Measurements from ENCODE around the gene GSK3A. TPM values are rescaled to one million over a fixed set of nuclear protein-coding genes. Genes with fewer than 3 reads are reported as not detected.

GSK3A gene
- total and polyA plus RNA-seq, 4 donors, result 23.7 to 147 (median 86.4) TPM

DNA sequence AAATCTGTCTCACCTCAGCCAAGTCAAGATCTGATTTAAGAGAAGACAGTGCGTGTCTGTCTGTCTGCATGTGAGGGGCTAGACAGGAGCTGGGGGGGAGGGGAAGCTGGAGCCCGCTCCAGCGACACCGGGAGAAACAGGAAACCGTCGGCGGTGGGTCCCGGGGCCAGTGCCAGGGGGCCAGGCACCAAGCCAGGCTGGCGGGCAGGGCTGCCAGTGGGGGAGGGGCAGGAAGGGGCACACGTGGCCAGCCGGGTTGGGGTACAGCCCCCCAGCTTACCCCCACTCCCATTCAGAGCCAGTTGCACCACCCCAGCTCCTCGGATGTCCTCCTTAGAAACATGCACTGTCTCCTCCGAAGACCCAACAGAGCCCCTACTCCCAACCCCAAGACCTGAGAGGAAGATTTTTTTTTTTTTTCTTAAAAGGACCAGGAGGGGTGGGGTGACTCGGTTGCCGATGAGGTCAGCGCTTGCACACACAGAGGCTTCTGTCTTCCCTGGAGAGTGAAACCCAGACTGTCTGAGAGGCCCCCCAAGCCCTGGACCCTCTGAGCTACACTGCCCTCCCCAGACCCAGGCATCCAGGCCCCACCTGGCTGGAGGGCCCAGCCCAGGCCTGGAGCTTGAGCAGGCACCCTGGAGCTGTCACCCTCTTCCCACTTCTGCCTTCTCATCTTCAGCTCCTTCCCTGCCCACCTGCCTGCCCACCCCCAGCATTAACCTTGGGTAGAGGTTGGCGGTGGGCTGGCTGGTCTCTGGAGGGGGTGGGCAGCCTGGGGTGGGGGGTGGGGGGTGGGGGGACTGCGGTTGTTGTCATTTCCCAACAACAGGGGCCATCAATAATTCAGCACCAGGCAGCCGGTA, 8.5 kb upstream of the GSK3A start:
- Histone ChIP-seq H3K27me3 (ENCODE audit: control insufficient read depth, insufficient read depth, low read length) (no peaks in the 10 kb centered on the region), H3K27ac (ENCODE audit: low read depth, low read length) (peak overlapping the region; percentile 97), H3K36me3 (ENCODE audit: control insufficient read depth, insufficient read depth, low read length) (peaks cover 41% of the 10 kb centered on the region), H3K4me3 (ENCODE audit: low read depth, low read length) (peak overlapping the region; percentile 9), H3K9me3 (ENCODE audit: control insufficient read depth, insufficient read depth, low read length) (no peaks in the 10 kb centered on the region), H3K4me1 (ENCODE audit: control insufficient read depth, insufficient read depth, low read length) (peaks cover 75% of the 10 kb centered on the region)
- peak in 2 of 6 donors; percentile 65 to 73 for DNase-seq (ENCODE audit: low read depth in 4 of 6, low spot score in 6 of 6)
- 5% methylated on average over 9 of the region's 19 CpGs for WGBS (ENCODE audit: insufficient coverage)

DNA sequence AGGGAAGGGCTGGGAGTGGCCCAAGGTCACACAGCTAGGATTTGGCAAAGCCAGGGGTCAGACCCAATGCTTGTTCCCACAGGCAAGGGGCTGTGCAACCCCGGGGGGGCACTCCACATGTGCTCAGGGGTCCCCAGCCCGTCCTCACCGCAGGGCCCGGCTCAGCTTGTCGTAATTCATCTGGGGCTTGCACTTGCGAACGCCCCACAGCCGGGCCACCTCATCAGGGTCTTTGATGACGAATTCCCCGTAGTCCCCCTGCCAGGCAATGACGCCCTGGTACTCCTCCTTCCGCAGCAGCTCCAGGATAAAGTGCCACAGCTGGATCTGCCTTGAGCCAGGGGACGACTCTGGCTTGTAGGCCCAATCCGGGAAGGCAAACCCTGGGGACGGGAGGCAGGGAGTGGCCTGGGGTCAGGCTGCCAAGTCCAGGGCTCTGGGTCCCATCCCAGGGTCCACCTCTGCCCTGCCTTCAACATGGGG, 7.8 kb upstream of the GSK3A start:
- 41% methylated on average over 15 of the region's 15 CpGs for WGBS (ENCODE audit: insufficient coverage)
- peaks cover 75% of the 10 kb centered on the region for H3K4me1 ChIP-seq (ENCODE audit: control insufficient read depth, insufficient read depth, low read length)

DNA sequence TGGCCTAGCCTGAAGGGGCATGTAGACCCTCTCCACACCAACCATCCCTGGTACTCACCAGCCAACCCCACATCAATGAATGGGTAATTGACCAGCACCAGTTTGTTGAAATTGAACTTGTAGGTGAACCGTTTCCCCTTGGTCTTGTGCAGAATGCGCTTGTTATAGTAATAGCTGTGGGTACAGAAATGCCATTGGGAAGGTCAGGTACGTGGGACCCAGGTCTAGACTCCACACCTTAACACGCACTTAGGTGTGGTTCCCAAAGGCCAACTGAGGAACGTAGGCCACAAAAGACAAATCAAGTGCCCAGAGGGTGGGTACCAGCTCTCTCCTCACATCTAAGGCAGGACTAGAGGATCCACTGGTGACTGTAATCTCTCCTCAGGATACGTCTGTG, 7.4 kb upstream of the GSK3A start:
- no peaks in the 10 kb centered on the region for H3K27me3 ChIP-seq (ENCODE audit: control insufficient read depth, insufficient read depth, low read length)
- peaks cover 41% of the 10 kb centered on the region for H3K36me3 ChIP-seq (ENCODE audit: control insufficient read depth, insufficient read depth, low read length)
- H3K9me3 ChIP-seq (ENCODE audit: control insufficient read depth, insufficient read depth, low read length), result no peaks in the 10 kb centered on the region
- no peak for DNase-seq (ENCODE audit: low read depth in 4 of 6, low spot score in 6 of 6)
- H3K4me3 ChIP-seq (ENCODE audit: low read depth, low read length), result no peak overlapping the region
- peak overlapping the region; percentile 97 for H3K27ac ChIP-seq (ENCODE audit: low read depth, low read length)
- H3K4me1 ChIP-seq (ENCODE audit: control insufficient read depth, insufficient read depth, low read length), result peaks cover 78% of the 10 kb centered on the region
- 82% methylated on average over 3 of the region's 6 CpGs for WGBS (ENCODE audit: insufficient coverage)

More for the DNA sequence above, 7.8 kb upstream of the GSK3A start:
- no peak for DNase-seq (ENCODE audit: low read depth in 4 of 6, low spot score in 6 of 6)
- peak overlapping the region; percentile 97 for H3K27ac ChIP-seq (ENCODE audit: low read depth, low read length)
- no peaks in the 10 kb centered on the region for H3K27me3 ChIP-seq (ENCODE audit: control insufficient read depth, insufficient read depth, low read length)
- no peak overlapping the region for H3K4me3 ChIP-seq (ENCODE audit: low read depth, low read length)
- H3K36me3 ChIP-seq (ENCODE audit: control insufficient read depth, insufficient read depth, low read length), result peaks cover 41% of the 10 kb centered on the region
- no peaks in the 10 kb centered on the region for H3K9me3 ChIP-seq (ENCODE audit: control insufficient read depth, insufficient read depth, low read length)

DNA sequence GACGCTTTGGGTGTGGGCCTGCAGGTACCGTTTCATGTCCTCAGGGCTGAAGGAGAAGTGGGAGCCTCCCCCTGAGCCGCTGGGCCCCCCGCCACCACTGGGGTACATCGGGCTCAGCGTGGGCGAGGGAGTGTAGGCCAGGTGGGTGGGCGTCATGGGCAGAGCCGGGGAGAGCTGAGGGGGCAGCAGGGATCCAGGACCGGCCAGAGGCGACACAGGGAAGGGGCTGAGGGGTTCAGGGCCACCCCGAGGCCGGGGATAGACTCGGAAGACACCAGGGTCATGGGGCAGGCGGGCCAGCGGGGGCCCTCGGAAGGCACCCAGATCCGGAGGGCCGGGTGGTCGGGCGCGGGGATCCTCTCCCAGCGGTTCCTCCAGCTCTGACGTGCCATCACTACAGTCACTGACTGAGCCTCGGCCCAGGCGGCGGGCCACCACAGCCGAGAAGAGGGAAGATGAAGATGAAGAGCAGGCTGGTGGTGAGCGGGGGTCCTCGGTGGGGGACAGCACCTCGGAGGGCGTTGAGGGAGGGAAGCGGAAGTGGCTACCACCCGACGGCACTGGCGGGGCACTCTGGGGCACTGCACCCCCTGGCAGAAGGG, 6.8 kb upstream of the GSK3A start:
- H3K27ac ChIP-seq (ENCODE audit: low read depth, low read length), result no peak overlapping the region
- WGBS (ENCODE audit: insufficient coverage), result 93% methylated on average over 34 of the region's 36 CpGs

DNA sequence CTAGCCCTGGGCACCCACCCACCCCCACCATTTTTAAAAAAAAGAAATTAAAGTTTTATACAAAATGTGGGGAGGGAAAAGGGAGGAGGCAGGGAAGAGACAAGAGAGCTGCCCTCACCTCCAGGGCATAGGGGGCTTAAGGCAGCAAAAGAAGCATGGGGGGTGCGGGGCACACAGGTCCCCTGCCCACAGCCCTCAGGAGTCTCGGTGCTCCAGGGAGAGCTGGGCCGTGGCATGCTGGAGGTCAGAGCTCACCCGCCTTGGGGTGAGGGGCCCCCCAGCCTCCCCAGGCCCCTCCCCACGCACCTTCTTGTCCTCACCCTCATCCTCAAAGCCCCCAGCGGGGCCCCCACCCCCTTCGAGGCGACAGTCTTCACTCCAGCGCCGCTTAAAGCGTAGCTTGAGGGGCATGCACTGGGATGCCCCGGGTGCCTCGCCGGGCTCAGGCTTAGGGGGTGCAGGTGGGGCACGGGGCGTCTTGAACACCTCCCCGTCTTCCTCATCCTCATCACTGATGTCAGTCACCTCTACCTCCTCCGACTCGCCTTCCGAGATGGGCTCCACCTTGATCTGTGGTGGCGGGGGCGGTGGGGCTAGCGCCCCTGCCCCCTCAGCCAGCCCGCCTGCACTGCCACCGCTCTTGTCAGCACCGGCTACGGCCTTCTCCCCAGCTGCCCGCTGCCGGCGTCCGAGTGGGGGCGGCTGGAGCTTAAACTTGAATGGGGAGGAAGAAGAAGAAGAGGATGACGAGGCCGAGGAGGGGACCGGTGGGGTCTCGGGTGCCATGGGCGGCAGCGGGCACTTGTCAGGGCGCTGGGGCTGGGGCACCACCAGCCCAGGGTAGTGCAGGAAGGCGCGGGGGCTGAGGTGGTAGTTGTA, 6.1 kb upstream of the GSK3A start:
- H3K9me3 ChIP-seq (ENCODE audit: control insufficient read depth, insufficient read depth, low read length), result no peaks in the 10 kb centered on the region
- H3K36me3 ChIP-seq (ENCODE audit: control insufficient read depth, insufficient read depth, low read length), result peaks cover 41% of the 10 kb centered on the region
- no peaks in the 10 kb centered on the region for H3K27me3 ChIP-seq (ENCODE audit: control insufficient read depth, insufficient read depth, low read length)
- H3K27ac ChIP-seq (ENCODE audit: low read depth, low read length), result no peak overlapping the region
- H3K4me3 ChIP-seq (ENCODE audit: low read depth, low read length), result no peak overlapping the region
- no peak for DNase-seq (ENCODE audit: low read depth in 4 of 6, low spot score in 6 of 6)
- H3K4me1 ChIP-seq (ENCODE audit: control insufficient read depth, insufficient read depth, low read length), result peaks cover 89% of the 10 kb centered on the region
- WGBS (ENCODE audit: insufficient coverage), result 90% methylated on average over 38 of the region's 41 CpGs

More for the DNA sequence above, 6.8 kb upstream of the GSK3A start:
- Histone ChIP-seq H3K4me1 (ENCODE audit: control insufficient read depth, insufficient read depth, low read length) (peaks cover 82% of the 10 kb centered on the region), H3K9me3 (ENCODE audit: control insufficient read depth, insufficient read depth, low read length) (no peaks in the 10 kb centered on the region), H3K4me3 (ENCODE audit: low read depth, low read length) (no peak overlapping the region), H3K27me3 (ENCODE audit: control insufficient read depth, insufficient read depth, low read length) (no peaks in the 10 kb centered on the region), H3K36me3 (ENCODE audit: control insufficient read depth, insufficient read depth, low read length) (peaks cover 41% of the 10 kb centered on the region)
- DNase-seq (ENCODE audit: low read depth in 4 of 6, low spot score in 6 of 6), result no peak

DNA sequence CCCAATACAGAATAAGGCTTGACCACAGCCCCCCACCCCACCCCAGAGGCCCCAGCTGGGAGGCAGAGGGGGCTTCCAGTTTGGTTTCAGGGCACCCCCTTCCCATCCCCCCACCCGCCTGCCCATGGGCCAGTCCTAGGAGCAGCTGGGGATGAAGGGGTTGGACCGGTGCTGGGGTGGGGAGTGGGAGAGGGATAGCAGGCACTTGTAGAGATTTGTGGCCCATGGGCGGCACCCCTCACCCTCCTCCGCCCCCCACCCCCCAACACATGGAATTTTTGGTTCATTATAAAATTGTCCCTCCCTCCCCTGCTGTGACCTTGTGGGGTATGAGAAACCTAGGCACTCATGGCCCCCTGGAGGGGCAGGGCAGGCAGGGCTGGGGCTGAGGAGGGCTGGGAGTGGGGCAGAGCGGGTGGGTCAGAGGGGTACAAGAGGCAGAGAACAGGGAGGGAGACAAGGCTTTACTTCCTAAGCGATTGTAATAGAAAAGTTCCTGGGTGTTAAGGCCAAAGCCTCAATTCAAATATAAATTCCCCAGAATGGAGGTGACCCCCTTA, 5.3 kb upstream of the GSK3A start:
- no peaks in the 10 kb centered on the region for H3K27me3 ChIP-seq (ENCODE audit: control insufficient read depth, insufficient read depth, low read length)
- WGBS (ENCODE audit: insufficient coverage), result no CpG with 5 or more reads among the region's 6 CpGs
- DNase-seq (ENCODE audit: low read depth in 4 of 6, low spot score in 6 of 6), result no peak
- H3K27ac ChIP-seq (ENCODE audit: low read depth, low read length), result no peak overlapping the region
- no peak overlapping the region for H3K4me3 ChIP-seq (ENCODE audit: low read depth, low read length)
- peaks cover 41% of the 10 kb centered on the region for H3K36me3 ChIP-seq (ENCODE audit: control insufficient read depth, insufficient read depth, low read length)
- H3K4me1 ChIP-seq (ENCODE audit: control insufficient read depth, insufficient read depth, low read length), result peaks cover 88% of the 10 kb centered on the region
- H3K9me3 ChIP-seq (ENCODE audit: control insufficient read depth, insufficient read depth, low read length), result no peaks in the 10 kb centered on the region

DNA sequence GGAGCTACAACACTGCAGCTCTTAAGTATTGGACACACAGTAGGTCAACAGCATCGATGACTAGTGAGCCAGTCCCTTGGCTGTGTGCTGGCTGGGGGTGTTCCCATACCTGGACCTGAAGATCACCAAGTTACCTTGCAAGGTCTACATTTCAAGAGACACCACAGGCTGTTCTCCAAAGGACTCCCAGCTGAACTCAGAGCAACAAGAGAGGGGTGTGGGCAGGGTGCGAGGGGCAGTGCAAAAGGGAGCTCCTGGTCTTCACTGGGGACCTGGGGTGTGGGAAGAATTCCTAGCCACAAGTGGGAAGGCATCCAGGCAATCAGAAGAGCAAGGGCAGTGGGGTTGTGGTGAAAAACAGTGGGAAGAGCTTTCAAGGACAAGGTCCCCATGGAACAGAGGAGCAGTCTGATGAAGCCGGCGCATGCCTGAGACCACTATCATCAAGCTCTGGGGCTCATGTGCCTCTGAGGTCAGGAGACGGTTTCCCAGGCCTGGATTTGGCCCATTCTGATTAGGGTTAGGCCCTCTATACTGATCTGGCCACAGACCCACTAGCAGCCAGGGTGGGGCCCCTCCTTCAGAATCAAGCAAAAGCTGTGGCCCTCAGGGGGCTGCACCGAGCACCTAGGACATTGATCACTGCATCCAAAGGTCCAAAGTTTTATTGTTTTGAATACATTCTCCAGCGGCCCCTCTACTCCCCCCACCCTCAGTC, 4.7 kb upstream of the GSK3A start:
- Histone ChIP-seq H3K4me3 (ENCODE audit: low read depth, low read length) (no peak overlapping the region), H3K4me1 (ENCODE audit: control insufficient read depth, insufficient read depth, low read length) (peaks cover 82% of the 10 kb centered on the region), H3K9me3 (ENCODE audit: control insufficient read depth, insufficient read depth, low read length) (no peaks in the 10 kb centered on the region), H3K27ac (ENCODE audit: low read depth, low read length) (peak overlapping the region; percentile 67), H3K36me3 (ENCODE audit: control insufficient read depth, insufficient read depth, low read length) (peaks cover 41% of the 10 kb centered on the region), H3K27me3 (ENCODE audit: control insufficient read depth, insufficient read depth, low read length) (no peaks in the 10 kb centered on the region)
- WGBS (ENCODE audit: insufficient coverage), result 88% methylated on average over 6 of the region's 7 CpGs
- DNase-seq (ENCODE audit: low read depth in 4 of 6, low spot score in 6 of 6), result no peak

DNA sequence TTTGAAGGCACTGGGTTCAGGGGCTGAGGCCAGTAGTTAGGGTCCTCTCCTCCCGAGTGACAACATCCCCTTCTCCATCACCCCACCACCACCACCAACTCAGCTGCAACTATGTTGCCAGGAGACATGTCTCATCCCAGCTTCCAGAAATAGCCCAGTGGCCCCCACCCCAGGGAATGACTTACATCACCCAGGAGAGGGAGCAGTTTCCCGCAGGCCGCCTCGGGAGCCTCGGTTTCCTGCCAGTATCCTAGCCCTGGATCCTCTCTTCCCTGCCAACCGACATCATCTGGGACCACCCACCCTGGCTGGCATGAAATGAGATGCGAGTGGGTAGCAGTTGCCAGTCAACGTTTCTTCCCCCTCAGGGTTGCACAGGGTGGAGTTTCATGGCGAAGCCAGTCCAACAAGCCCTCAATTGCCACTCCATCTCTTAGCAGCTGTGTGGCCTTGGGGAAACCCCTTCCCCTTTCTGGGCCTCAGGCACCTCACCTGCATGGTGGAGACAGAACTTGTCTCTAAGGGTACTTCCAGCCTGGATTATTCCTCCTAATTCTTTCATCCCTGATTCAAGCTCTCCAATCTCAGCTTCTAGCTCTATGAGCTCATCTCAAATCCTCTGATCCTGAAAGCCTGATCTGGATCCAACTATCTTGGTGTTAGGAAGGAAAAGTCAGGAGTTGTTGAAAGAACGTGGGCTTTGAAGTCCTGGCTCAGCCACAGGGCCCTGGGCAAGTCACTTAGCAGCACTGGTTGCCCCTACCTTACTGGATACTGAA, 3.9 kb upstream of the GSK3A start:
- H3K9me3 ChIP-seq (ENCODE audit: control insufficient read depth, insufficient read depth, low read length), result no peaks in the 10 kb centered on the region
- peaks cover 41% of the 10 kb centered on the region for H3K36me3 ChIP-seq (ENCODE audit: control insufficient read depth, insufficient read depth, low read length)
- 26% methylated on average over 6 of the region's 10 CpGs for WGBS (ENCODE audit: insufficient coverage)
- DNase-seq (ENCODE audit: low read depth in 4 of 6, low spot score in 6 of 6), result peak in 2 of 6 donors; percentile 79 to 94
- H3K4me1 ChIP-seq (ENCODE audit: control insufficient read depth, insufficient read depth, low read length), result peaks cover 74% of the 10 kb centered on the region
- H3K27me3 ChIP-seq (ENCODE audit: control insufficient read depth, insufficient read depth, low read length), result no peaks in the 10 kb centered on the region
- peak overlapping the region; percentile 76 for H3K27ac ChIP-seq (ENCODE audit: low read depth, low read length)
- no peak overlapping the region for H3K4me3 ChIP-seq (ENCODE audit: low read depth, low read length)

Data from spinal cord (tissue), 10 donors.